ENCODE data around the gene WDR7.

DNA sequence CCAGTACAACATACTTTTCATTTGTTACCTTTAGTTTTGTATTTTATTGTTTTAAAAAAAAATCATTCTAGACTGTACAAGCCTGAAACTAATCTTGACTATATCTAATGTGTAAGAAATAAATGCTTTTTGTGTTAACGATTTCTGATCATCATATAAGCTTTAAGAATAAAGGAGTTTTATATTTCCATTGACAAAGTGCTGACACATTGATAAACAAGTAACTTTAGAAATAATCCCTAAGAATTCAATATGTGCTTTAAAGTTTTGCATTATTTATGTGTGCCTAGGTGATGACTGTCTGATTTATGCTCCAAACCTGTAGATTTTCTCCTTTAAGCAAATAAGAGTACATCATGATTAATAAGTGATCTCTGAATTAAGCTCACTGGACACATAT lies 248.5 kb downstream of the WDR7 start:
- TF ChIP-seq CTCF (IDR thresholded peaks at IDR 0.05) = no peak
- TF ChIP-seq CHD2 (IDR thresholded peaks at IDR 0.05; ENCODE audit: low read length, partially characterized antibody) = no peak
- TF ChIP-seq CEBPB (IDR thresholded peaks at IDR 0.05) = no peak
- no peak for TF ChIP-seq POLR2A (IDR thresholded peaks at IDR 0.05; ENCODE audit: low read length)
- no peak for TF ChIP-seq EP300 (IDR thresholded peaks at IDR 0.05)
- no peak for TF ChIP-seq RAD21 (conservative IDR thresholded peaks at IDR 0.05 in 1 of 2, IDR thresholded peaks at IDR 0.05 in 1 of 2)
- no peak for TF ChIP-seq ESRRA (IDR thresholded peaks at IDR 0.05; ENCODE audit: borderline replicate concordance, low read length)
- TF ChIP-seq GATA3 (IDR thresholded peaks at IDR 0.05; ENCODE audit: borderline replicate concordance) = no peak

Measured in A549 (cell line).